Measurements from ENCODE around the gene BTBD2.
A peak's percentile ranks its signal among the peaks of the same experiment; 100 is the strongest.

Gene BTBD2
- total RNA-seq: 10.0 to 56.1 (median 30.9) reads per million in 9 experiments

DNA sequence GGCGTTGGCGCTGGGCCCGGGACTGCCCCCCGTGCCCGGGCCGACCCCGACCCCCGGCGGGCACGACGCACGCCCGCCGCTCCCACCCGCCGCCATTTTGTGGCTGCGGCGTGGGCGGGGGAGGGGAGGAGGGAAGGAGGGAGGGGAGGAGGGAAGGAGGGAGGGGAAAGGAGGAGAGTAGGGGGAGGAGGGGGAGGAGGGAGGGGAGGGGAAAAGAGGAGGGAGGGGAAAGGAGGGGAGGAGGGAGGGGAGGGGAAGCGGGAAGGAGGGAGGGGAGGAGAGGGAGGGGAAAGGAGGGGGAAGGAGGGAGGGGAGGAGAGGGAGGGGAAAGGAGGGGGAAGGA is at the start of gene BTBD2:
Gene BTBD2 (minus strand): TSS at position 107 of the 343 bp plus-strand sequence. CDS start 11 bp downstream, at position 96.
- Mint-ChIP-seq H3K4me3 (peak within 1 kb of the TSS; percentile 74), H3K9me3 (no peaks in the 10 kb centered on the region), H3K36me3 (ENCODE audit: insufficient read depth) (peaks cover 12% of the 10 kb centered on the region), H3K27me3 (no peaks in the 10 kb centered on the region), H3K4me1 (ENCODE audit: low read depth in 2 of 2) (peaks cover 24 to 37% of the 10 kb centered on the region in 2 donors), H3K27ac (peak within 1 kb of the TSS; percentile 55 to 68)
- DNase-seq (no peak), ATAC-seq (replicated peaks) (peak; percentile 30)

- H3K9me3 Mint-ChIP-seq: no peaks in the 10 kb centered on the region
- H3K4me3 Mint-ChIP-seq: no peak overlapping the region
- no peak for DNase-seq
- peak overlapping the region; percentile 46 to 67 for H3K27ac Mint-ChIP-seq
- peaks cover 40% of the 10 kb centered on the region for H3K36me3 Mint-ChIP-seq (ENCODE audit: insufficient read depth)
- H3K4me1 Mint-ChIP-seq (ENCODE audit: low read depth in 2 of 2): peaks cover 17 to 28% of the 10 kb centered on the region in 2 donors
- H3K27me3 Mint-ChIP-seq: no peaks in the 10 kb centered on the region
- ATAC-seq (replicated peaks): no peak
These were observed 49.4 kb upstream of the BTBD2 start for GRCh38 chr19:2064788-2065524.

GRCh38 chr19:2064395-2064787 is 48.9 kb upstream of the BTBD2 start:
- Mint-ChIP-seq H3K27ac (peak overlapping the region in 1 of 2 donors; percentile 67), H3K4me3 (no peak overlapping the region), H3K36me3 (ENCODE audit: insufficient read depth) (peaks cover 35% of the 10 kb centered on the region), H3K9me3 (no peaks in the 10 kb centered on the region), H3K27me3 (no peaks in the 10 kb centered on the region), H3K4me1 (ENCODE audit: low read depth in 2 of 2) (peaks cover 13 to 22% of the 10 kb centered on the region in 2 donors)
- ATAC-seq (replicated peaks): no peak
- no peak for DNase-seq

- Mint-ChIP-seq H3K9me3 (no peaks in the 10 kb centered on the region), H3K27ac (peak overlapping the region in 1 of 2 donors; percentile 67), H3K4me1 (ENCODE audit: low read depth in 2 of 2) (peaks cover 13 to 22% of the 10 kb centered on the region in 2 donors), H3K36me3 (ENCODE audit: insufficient read depth) (peaks cover 29% of the 10 kb centered on the region), H3K4me3 (peak overlapping the region in 1 of 2 donors; percentile 92), H3K27me3 (no peaks in the 10 kb centered on the region)
- no peak for DNase-seq
- no peak for ATAC-seq (replicated peaks)
These were observed 48.3 kb upstream of the BTBD2 start for GRCh38 chr19:2063824-2064223.

- no peak for DNase-seq
- no peak for ATAC-seq (replicated peaks)
- H3K4me3 Mint-ChIP-seq: peak overlapping the region; percentile 81 to 92
- H3K9me3 Mint-ChIP-seq: no peaks in the 10 kb centered on the region
- peaks cover 18 to 21% of the 10 kb centered on the region in 2 donors for H3K4me1 Mint-ChIP-seq (ENCODE audit: low read depth in 2 of 2)
- H3K27ac Mint-ChIP-seq: peak overlapping the region; percentile 97 to 98
- H3K36me3 Mint-ChIP-seq (ENCODE audit: insufficient read depth): peaks cover 22% of the 10 kb centered on the region
- no peaks in the 10 kb centered on the region for H3K27me3 Mint-ChIP-seq
These were observed 47.3 kb upstream of the BTBD2 start for GRCh38 chr19:2062770-2063169.

DNA sequence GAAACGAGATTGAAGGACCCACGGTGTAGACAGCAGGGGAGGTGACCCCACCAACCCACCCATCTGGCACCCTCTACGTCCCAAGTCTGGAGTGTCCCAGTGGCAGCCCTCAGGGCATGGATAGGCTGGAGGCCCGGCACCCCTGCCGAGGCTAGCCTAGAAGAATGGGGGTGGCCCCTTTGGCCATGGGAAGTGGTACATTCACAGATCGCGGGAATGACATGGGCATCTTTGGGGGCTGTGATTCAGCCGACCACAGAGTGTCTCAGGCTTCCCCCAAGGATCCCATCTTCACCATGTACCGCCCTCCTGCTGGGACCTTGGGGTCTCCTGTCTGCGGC is 46.8 kb upstream of the BTBD2 start:
- ATAC-seq (replicated peaks): no peak
- no peak for DNase-seq
- Mint-ChIP-seq H3K9me3 (no peaks in the 10 kb centered on the region), H3K27ac (peak overlapping the region; percentile 97 to 98), H3K27me3 (no peaks in the 10 kb centered on the region), H3K4me1 (ENCODE audit: low read depth in 2 of 2) (peaks cover 19 to 21% of the 10 kb centered on the region in 2 donors), H3K36me3 (ENCODE audit: insufficient read depth) (peaks cover 20% of the 10 kb centered on the region), H3K4me3 (peak overlapping the region; percentile 81 to 92)

GRCh38 chr19:2061495-2062388 is 46.2 kb upstream of the BTBD2 start:
- Mint-ChIP-seq H3K4me1 (ENCODE audit: low read depth in 2 of 2) (peaks cover 23 to 26% of the 10 kb centered on the region in 2 donors), H3K36me3 (ENCODE audit: insufficient read depth) (peaks cover 20% of the 10 kb centered on the region), H3K27me3 (no peaks in the 10 kb centered on the region), H3K27ac (peak overlapping the region; percentile 97 to 98), H3K9me3 (no peaks in the 10 kb centered on the region), H3K4me3 (peak overlapping the region; percentile 81 to 92)
- peak; percentile 85 for ATAC-seq (replicated peaks)
- DNase-seq: peak; percentile 100

DNA sequence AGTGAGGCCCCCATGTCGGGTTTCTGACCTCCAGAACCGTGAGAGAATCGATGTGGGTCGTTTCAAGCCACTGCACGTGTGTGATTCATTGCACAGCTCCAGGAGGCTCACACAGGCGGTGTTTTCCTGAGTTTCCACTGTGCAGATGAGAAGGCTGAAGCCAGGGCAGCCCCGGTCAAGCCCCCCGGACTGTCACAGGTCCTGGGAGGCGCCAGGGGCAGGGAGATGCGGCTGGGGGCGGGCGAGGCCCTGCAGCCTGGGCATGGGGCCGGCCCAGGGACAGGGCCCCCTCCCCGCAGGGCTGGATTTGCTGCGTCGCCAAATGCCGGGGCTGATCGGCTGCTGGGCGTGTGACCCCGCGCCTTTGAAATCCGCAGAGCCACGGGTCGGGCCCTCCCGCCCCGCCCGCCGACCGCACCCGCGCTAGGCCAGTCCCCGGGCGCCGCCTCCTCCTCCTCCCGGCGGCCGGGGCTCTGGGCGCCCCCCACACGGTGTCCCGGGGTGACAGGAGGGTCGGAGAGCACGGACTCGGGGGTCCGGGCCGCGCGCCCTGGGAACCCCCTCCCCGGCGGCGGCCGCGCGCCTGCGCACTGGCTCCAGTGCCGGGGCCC is 45.5 kb upstream of the BTBD2 start:
- Mint-ChIP-seq H3K9me3 (no peaks in the 10 kb centered on the region), H3K27me3 (no peaks in the 10 kb centered on the region), H3K4me3 (peak overlapping the region; percentile 92 to 94), H3K36me3 (ENCODE audit: insufficient read depth) (peaks cover 19% of the 10 kb centered on the region), H3K27ac (peak overlapping the region; percentile 97 to 98), H3K4me1 (ENCODE audit: low read depth in 2 of 2) (peaks cover 23 to 31% of the 10 kb centered on the region in 2 donors)
- DNase-seq (no peak), ATAC-seq (replicated peaks) (peak; percentile 68)

DNA sequence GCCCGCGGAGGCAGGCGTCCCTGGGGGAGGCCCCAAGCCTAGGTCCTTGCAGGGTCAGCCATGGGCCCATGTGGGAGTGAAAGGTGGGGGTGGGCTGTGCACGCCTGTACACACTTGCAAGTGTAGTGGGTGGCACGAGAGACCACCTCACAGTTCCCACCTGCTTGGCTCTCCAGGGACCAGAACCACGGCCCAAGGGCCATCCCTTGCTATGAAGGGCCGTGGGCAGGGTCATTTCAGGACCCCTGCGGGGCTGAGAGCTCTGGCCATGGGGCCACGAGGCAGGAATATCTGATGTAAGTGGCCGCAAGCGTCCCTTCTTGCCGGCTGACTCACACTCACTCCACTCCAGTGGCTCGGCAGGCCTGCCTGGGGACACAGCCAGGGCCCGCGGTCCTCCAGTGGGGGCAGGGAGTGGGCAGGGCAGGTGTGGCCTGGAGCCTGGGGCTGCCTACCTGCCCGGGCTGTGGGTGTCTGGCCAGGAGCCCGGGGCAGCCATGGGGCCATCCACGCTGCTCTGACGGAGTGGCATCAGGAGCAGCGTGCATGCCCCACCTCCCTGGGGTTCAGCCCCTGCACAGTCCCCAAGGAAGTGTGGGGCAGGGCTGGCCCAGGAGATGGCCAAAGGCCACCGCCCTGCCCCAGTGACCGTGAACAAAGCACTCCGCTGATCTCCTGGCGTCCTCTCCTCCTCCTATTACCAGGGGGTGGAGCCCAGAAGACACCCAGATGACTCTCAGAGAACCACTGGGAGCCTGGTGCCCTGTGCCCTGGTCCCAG is 44.1 kb upstream of the BTBD2 start:
- no peak for DNase-seq
- Mint-ChIP-seq H3K9me3 (no peaks in the 10 kb centered on the region), H3K27me3 (no peaks in the 10 kb centered on the region), H3K4me1 (ENCODE audit: low read depth in 2 of 2) (peaks cover 28 to 31% of the 10 kb centered on the region in 2 donors), H3K36me3 (ENCODE audit: insufficient read depth) (peaks cover 19% of the 10 kb centered on the region), H3K4me3 (peak overlapping the region; percentile 92 to 94), H3K27ac (peak overlapping the region; percentile 97 to 98)
- no peak for ATAC-seq (replicated peaks)

- Mint-ChIP-seq H3K9me3 (no peaks in the 10 kb centered on the region), H3K4me1 (ENCODE audit: low read depth in 2 of 2) (peaks cover 28 to 31% of the 10 kb centered on the region in 2 donors), H3K36me3 (ENCODE audit: insufficient read depth) (peaks cover 22% of the 10 kb centered on the region), H3K4me3 (peak overlapping the region; percentile 29 to 48), H3K27ac (peak overlapping the region; percentile 15 to 71), H3K27me3 (no peaks in the 10 kb centered on the region)
- ATAC-seq (replicated peaks): no peak
- no peak for DNase-seq
These were observed 43.3 kb upstream of the BTBD2 start for GRCh38 chr19:2058570-2059421.

- Mint-ChIP-seq H3K9me3 (no peaks in the 10 kb centered on the region), H3K27me3 (no peaks in the 10 kb centered on the region), H3K4me1 (ENCODE audit: low read depth in 2 of 2) (peaks cover 27 to 38% of the 10 kb centered on the region in 2 donors), H3K36me3 (ENCODE audit: insufficient read depth) (peaks cover 18% of the 10 kb centered on the region), H3K27ac (peak overlapping the region; percentile 81 to 92), H3K4me3 (peak overlapping the region; percentile 71 to 75)
- ATAC-seq (replicated peaks) (no peak), DNase-seq (no peak)
These were observed 42.3 kb upstream of the BTBD2 start for GRCh38 chr19:2057484-2058469.

Data from effector memory CD8-positive, alpha-beta T cell (primary cell).